Transverse colon (tissue), 4 donors: Measurements from ENCODE around the gene CFAP97D2. TPM values are rescaled to one million over a fixed set of nuclear protein-coding genes. Genes with fewer than 3 reads are reported as not detected.

ENCODE experiments used
- DNase-seq: peaks from one replicate; pipeline ENCODE4 v3.0.0-alpha.2; 2019
- H3K27ac ChIP-seq, 4 donors: fragments of 200-600 bp; sonication (generic); 2 replicates each; pipeline ENCODE4 v1.5.1; 2016 to 2018; ENCODE audit warnings: inconsistent platforms in 4 of 4
- H3K27me3 ChIP-seq: fragments of 200-600 bp; sonication (generic); 2 replicates; pipeline ENCODE4 v1.5.1; 2017; ENCODE audit warnings: inconsistent platforms
- H3K36me3 ChIP-seq, 4 donors: fragments of 200-600 bp; sonication (generic); 2 replicates each; pipeline ENCODE4 v1.5.1; 2017 to 2019; ENCODE audit warnings: inconsistent platforms in 4 of 4
- H3K4me1 ChIP-seq, 4 donors: fragments of 200-600 bp; sonication (generic); 2 replicates each; pipeline ENCODE4 v1.5.1; 2017 to 2020; ENCODE audit warnings: inconsistent platforms in 4 of 4
- H3K4me3 ChIP-seq, 4 donors: fragments of 200-600 bp; sonication (generic); 1 replicate in 1 of 4; 2 replicates in 3 of 4; pipeline versions ENCODE4 v1.5.1 to v1.6.1; 2017 to 2019; ENCODE audit warnings: inconsistent platforms in 4 of 4
- H3K9me3 ChIP-seq, 2 donors: fragments of 200-600 bp; sonication (generic); 2 replicates each; pipeline ENCODE4 v1.5.1; 2017 to 2019; ENCODE audit warnings: inconsistent platforms in 2 of 2
- CTCF ChIP-seq, 5 experiments: fragments of 200-600 bp in 3 of 5; fragments of 450-650 bp in 2 of 5; sonication (generic) in 3 of 5; IDR thresholded peaks; 1 replicate in 2 of 5; 2 replicates in 3 of 5; pipeline ENCODE4 v1.5.1; 2016 to 2017; ENCODE audit warnings: antibody characterized with exemption in 5 of 5, inconsistent platforms in 3 of 5, mild to moderate bottlenecking in 2 of 5, moderate library complexity in 1 of 5
- EP300 ChIP-seq: sonication (generic); formaldehyde crosslinking; IDR thresholded peaks from one replicate; pipeline ENCODE4 v1.6.1; 2017; ENCODE audit warnings: antibody characterized with exemption, low read depth
- POLR2A ChIP-seq: fragments of 450-650 bp; IDR thresholded peaks from one replicate; pipeline ENCODE4 v1.6.1; 2016; ENCODE audit warnings: antibody characterized with exemption, mild to moderate bottlenecking, moderate library complexity
- POLR2AphosphoS5 ChIP-seq, 3 donors: sonication (generic); formaldehyde crosslinking; IDR thresholded peaks; one replicate each; pipeline ENCODE4 v1.6.1; 2016; ENCODE audit warnings: antibody characterized with exemption in 3 of 3
- WGBS, 2 donors: methylation state at CpG; one replicate each; pipeline ENCODE4 v1.1.5; 2018; ENCODE audit warnings: low coverage in 1 of 2; 5-methylcytosine and 5-hydroxymethylcytosine counted together
- in situ Hi-C, 4 donors: fragments of 200-750 bp; cut with MboI; loops; one replicate each; pipeline versions ENCODE4 v1.15.0 to v1.15.1; 2017; ENCODE audit warnings: low sequenced_read_pairs in 3 of 4, low pct_ligation_motif_present in 1 of 4, low pct_unique_long_range_greater_than_20kb in 1 of 4
- intact Hi-C: fragments of 100-400 bp; cut with DNase I; formaldehyde crosslinking; loops from one replicate; pipeline ENCODE4 v1.15.1; 2023; ENCODE audit warnings: low total_unique reads
- total RNA-seq, 4 donors: library from RNA; depleted of rRNA; stranded (reverse); fragments of >200 nt; gene quantifications; one replicate each; pipeline ENCODE4 v1.1.0, GENCODE V29; 2016

The CFAP97D2 gene
- total RNA-seq, 4 donors from 2014 or later, result not detected

- 50 to 70% methylated on average over 10 to 28 of the region's 28 CpGs for WGBS, 2 donors
- in situ Hi-C loops (no loop called here), intact Hi-C loops (no loop called here)
- Histone ChIP-seq H3K4me3 (no peak overlapping the region), H3K9me3 (no peaks in the 10 kb centered on the region), H3K36me3 (no peaks in the 10 kb centered on the region), H3K27ac (peak overlapping the region; percentile 73 to 82 (median 82)), H3K27me3 (no peaks in the 10 kb centered on the region), H3K4me1 (peaks cover 3 to 24% (median 13%) of the 10 kb centered on the region in 4 donors)
- TF ChIP-seq CTCF (IDR thresholded peaks at IDR 0.05) (peak in 3 of 5 experiments; percentile 15 to 57 (median 41)), POLR2A (peak; percentile 62), POLR2AphosphoS5 (IDR thresholded peaks at IDR 0.05) (peak; percentile 37 to 87 (median 81)), EP300 (peak; percentile 45)
- DNase-seq, result peak; percentile 92
Observed at GRCh38 chr13:114151565-114152284, 27.3 kb upstream of the CFAP97D2 start.

- 83 to 92% methylated on average over 2 to 7 of the region's 7 CpGs for WGBS, 2 donors
- H3K4me1 ChIP-seq, result peaks cover 3 to 24% (median 13%) of the 10 kb centered on the region in 4 donors
- in situ Hi-C loops (no loop called here), intact Hi-C loops (no loop called here)
- H3K27ac ChIP-seq, result peak overlapping the region; percentile 73 to 82 (median 82)
- H3K9me3 ChIP-seq, result no peaks in the 10 kb centered on the region
- no peaks in the 10 kb centered on the region for H3K27me3 ChIP-seq
- H3K36me3 ChIP-seq, result no peaks in the 10 kb centered on the region
- DNase-seq, result no peak
- TF ChIP-seq POLR2A, result no peak
- no peak for TF ChIP-seq EP300
- H3K4me3 ChIP-seq, result no peak overlapping the region
Observed at GRCh38 chr13:114152285-114152645, 26.8 kb upstream of the CFAP97D2 start.

- Histone ChIP-seq H3K27ac (peak overlapping the region in 1 of 4 donors; percentile 81), H3K4me3 (no peak overlapping the region), H3K36me3 (no peaks in the 10 kb centered on the region), H3K27me3 (no peaks in the 10 kb centered on the region), H3K9me3 (no peaks in the 10 kb centered on the region), H3K4me1 (peaks cover 3 to 24% (median 13%) of the 10 kb centered on the region in 4 donors)
- TF ChIP-seq EP300 (no peak), POLR2A (no peak), POLR2AphosphoS5 (IDR thresholded peaks at IDR 0.05) (no peak), CTCF (IDR thresholded peaks at IDR 0.05) (no peak)
- in situ Hi-C loops (no loop called here), intact Hi-C loops (no loop called here)
- no peak for DNase-seq
- 84 to 90% methylated on average over 8 to 20 of the region's 20 CpGs for WGBS, 2 donors
Observed at GRCh38 chr13:114152831-114153371, 26.2 kb upstream of the CFAP97D2 start.

- H3K27ac ChIP-seq, result no peak overlapping the region
Observed at GRCh38 chr13:114153485-114154080, 25.5 kb upstream of the CFAP97D2 start.

More at GRCh38 chr13:114153485-114154080, 25.5 kb upstream of the CFAP97D2 start:
- in situ Hi-C loops, result no loop called here
- WGBS, 2 donors, result 91 to 93% methylated on average over 6 of the region's 6 CpGs
- no peak overlapping the region for H3K4me3 ChIP-seq
- no peaks in the 10 kb centered on the region for H3K27me3 ChIP-seq
- H3K9me3 ChIP-seq, result no peaks in the 10 kb centered on the region
- H3K36me3 ChIP-seq, result no peaks in the 10 kb centered on the region
- TF ChIP-seq EP300 (no peak), POLR2A (no peak), CTCF (IDR thresholded peaks at IDR 0.05) (no peak), POLR2AphosphoS5 (IDR thresholded peaks at IDR 0.05) (no peak)
- intact Hi-C loops, result no loop called here
- peaks cover 3 to 24% (median 13%) of the 10 kb centered on the region in 4 donors for H3K4me1 ChIP-seq
- DNase-seq, result no peak
